ENCODE data around the gene CTNNA3.

The CTNNA3 gene

DNA sequence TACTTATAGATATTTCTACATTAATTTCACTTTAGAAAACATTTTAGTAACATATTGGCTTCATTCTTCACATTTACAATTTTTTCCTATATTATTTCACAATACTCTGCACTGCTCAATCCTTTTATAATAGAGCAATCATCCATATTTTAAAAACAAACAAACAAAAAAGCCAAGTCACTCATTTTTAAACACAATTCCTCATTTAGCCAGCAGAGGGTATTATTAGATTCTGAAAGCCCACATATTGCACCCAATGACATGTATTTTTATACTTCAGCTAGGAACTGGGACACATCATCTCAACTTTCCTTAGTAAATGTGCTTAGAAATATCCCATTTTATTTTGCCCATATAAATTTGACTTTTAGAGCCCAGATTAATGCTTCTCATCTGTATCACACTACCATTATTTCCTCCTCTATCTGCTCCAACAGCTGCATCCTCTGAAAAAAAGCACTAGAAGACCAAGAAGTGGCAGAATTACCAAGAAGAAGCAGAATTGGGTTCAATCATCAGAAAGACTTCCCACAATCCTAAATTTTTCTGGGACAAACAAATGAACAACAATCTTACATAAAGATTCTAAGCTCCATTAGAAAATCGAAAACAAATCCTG lies 29.5 kb downstream of the CTNNA3 start:
- no peak for DNase-seq (ENCODE audit: low read depth in 1 of 2, low spot score in 1 of 2)

GRCh38 chr10:67665491-67665890 lies 30.5 kb downstream of the CTNNA3 start:
- no peak for DNase-seq (ENCODE audit: low read depth in 1 of 2, low spot score in 1 of 2)

DNA sequence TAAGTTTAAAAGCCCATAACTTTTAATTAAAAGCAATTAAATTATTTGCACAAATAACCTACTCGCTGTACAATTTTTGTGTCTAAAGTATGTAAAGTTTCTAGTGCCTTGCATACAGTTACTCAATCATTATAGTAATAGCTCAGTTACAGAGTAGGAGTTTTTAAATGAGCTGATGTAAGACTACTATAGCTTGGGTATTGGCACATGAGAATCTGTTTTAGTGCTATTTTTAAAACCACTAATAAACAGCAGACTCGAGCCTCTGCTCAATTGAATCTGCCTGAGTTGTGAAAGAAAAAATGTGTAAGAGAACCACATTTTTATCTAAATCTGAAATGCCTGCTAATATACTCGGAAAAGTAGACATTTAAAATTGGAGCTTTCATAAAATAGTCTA lies 31.1 kb downstream of the CTNNA3 start:
- no peak for DNase-seq (ENCODE audit: low read depth in 1 of 2, low spot score in 1 of 2)

GRCh38 chr10:67663449-67664087 lies 32.4 kb downstream of the CTNNA3 start:
- no peak for DNase-seq (ENCODE audit: low read depth in 1 of 2, low spot score in 1 of 2)

DNA sequence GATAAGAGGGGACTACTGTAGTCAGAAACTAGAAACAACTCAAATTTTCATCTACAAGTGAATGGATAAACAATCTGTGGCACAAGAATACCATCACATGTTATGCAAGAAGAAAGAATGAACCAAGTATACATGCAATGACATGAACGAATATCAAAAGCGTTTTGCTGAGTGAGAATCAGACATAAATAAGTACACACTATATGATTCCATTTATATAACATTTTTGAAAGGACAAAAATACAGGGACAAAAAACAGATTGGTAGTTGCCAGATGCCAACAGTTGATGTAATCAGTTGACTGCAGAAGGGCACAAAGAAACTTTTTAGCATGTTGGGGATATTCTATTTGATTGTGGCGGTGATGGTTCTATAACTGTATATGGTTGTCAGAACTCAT lies 33.6 kb downstream of the CTNNA3 start:
- DNase-seq (ENCODE audit: low read depth in 1 of 2, low spot score in 1 of 2) = no peak

GRCh38 chr10:67659497-67659896 lies 36.5 kb downstream of the CTNNA3 start:
- DNase-seq (ENCODE audit: low read depth in 1 of 2, low spot score in 1 of 2) = no peak

DNA sequence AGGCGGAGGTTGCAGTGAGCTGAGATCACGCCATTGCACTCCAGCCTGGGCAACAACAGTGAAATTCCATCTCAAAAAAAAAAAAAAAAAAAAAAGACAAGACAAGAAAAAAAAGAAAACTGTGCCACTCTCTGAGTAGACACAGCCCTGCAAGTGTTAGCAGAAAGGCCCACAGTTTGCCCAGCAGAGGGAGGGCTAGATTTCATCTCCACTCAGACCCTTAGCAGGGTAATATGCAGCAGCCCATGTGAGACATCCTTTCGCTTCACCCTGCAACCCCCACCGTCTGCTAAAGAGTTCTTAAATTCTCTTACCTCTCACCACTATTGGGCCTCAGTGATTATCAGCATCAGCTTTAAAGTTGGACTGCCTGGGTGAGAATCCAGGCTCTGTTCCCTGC lies 38.2 kb downstream of the CTNNA3 start:
- DNase-seq (ENCODE audit: low read depth in 1 of 2, low spot score in 1 of 2) = no peak

DNA sequence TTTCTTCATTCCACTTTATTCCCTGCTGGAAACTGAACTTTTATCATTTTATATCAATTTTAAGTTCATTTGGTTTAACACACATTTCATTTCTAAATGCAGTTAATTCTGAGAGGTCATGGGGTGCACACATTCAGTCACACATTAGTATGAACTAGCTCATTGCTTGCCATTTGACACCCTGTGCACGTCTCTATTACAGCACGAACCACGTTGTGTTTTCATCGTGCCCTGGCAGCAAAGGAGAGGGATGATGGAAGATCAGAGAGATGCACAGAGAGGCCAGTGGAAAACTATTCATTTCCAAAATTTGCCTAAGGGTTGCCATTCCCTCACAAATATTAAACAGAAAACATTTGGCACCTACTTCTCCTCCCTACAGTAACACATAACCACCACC lies 45.4 kb downstream of the CTNNA3 start:
- DNase-seq (ENCODE audit: low read depth in 1 of 2, low spot score in 1 of 2) = no peak

GRCh38 chr10:67648613-67649229 lies 47.3 kb downstream of the CTNNA3 start:
- no peak for DNase-seq (ENCODE audit: low read depth in 1 of 2, low spot score in 1 of 2)

DNA sequence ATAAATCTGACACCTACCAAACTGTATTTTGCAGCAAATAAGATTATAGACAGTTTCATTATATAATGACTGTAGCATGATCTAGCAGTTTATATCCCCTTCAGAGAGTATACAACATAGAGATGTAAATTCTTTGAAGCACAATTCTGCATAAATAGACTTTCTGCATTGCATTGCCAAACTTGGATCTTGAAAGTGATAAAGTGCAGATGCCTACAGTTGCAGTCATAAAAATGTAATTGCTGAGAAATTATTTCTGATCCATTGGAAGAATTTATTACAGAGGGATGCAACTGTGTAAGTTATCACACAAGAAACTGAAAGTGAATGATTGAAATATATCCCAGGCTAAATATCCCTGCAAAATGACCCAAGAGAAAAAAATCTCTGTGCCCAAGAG lies 65.1 kb downstream of the CTNNA3 start:
- DNase-seq (ENCODE audit: low read depth in 1 of 2, low spot score in 1 of 2) = no peak

GRCh38 chr10:67629461-67629971 lies 66.5 kb downstream of the CTNNA3 start:
- DNase-seq (ENCODE audit: low read depth in 1 of 2, low spot score in 1 of 2) = no peak

DNA sequence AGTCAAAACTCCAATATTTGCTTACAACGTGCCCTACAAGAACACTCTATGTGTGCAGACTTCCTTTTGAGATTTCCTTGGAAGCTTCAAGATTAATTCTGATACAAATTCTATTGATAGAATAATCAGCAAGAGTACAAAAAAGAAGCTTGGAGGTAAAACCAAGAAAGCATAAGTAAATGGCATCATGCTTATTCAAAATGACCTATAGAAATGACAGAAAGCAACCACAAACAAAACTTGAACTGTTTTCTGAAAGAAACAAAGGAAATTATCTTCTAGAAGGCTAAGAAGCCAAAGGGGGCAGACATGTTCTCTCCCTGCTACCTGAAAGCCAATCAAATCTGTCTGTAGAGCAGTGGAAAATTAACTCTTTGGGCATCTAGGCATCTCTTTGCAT lies 73.0 kb downstream of the CTNNA3 start:
- no peak for DNase-seq (ENCODE audit: low read depth in 1 of 2, low spot score in 1 of 2)

GRCh38 chr10:67622511-67622910 lies 73.5 kb downstream of the CTNNA3 start:
- no peak for DNase-seq (ENCODE audit: low read depth in 1 of 2, low spot score in 1 of 2)

GRCh38 chr10:67621834-67622233 lies 74.2 kb downstream of the CTNNA3 start:
- no peak for DNase-seq (ENCODE audit: low read depth in 1 of 2, low spot score in 1 of 2)

DNA sequence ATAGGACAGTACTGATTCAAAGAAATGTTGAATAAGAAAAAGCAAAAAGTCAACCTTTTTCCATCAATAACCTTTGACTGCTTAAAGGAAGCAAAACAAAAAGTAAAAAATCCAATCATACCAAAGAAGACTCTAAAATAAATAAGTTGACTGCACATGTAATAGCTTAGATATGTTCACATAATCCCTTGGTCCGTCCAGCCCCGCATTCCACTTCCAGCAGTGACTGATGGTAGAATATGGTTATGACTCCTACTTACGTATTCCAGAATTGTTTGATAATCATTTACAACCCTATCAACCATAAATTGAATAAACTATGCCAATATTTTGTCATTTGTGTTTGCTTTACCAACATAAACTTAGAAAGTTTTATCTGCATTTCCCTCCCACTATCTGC lies 77.9 kb downstream of the CTNNA3 start:
- no peak for DNase-seq (ENCODE audit: low read depth in 1 of 2, low spot score in 1 of 2)

GRCh38 chr10:67612577-67613537 lies 83.1 kb downstream of the CTNNA3 start:
- peak in 1 of 2 donors; percentile 8 for DNase-seq (ENCODE audit: low read depth in 1 of 2, low spot score in 1 of 2)

GRCh38 chr10:67612176-67612575 lies 83.8 kb downstream of the CTNNA3 start:
- no peak for DNase-seq (ENCODE audit: low read depth in 1 of 2, low spot score in 1 of 2)

DNA sequence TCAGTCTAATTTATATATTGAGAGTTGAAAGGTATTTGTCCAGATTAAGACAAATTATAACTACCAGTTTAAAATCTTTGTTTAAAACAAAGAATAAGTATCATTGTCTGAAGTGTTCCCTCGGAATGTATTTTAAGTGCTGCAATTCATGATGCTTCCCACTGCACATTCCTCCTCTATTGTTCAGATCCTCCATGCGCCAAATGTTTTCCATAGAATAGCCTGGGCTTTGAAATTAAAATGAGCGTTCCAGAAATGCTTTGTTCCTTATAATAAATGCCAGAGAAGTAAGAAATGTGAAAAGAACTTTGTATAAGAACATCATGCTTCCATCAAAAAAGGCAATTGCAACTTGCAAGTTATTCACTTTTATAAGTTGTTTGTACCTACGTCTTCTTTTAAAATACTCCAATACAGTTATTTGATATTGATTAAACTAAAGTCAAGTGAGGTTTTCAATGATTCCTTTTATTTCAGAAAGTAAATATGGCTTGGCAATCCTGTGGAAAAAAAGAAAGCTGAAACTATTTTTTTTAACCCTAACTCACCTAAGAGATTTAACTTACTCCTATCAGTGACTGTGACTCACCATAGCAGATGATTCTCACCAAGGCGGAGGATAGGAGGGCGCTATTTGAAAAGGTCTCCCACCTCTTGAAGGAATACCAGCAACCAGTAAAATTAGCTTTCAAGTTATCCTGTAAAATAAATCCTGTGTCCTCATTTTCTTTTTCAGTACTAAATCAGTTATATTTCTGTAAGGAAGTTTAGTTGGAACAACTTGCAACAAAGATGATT lies 85.8 kb downstream of the CTNNA3 start:
- DNase-seq (ENCODE audit: low read depth in 1 of 2, low spot score in 1 of 2) = no peak

DNA sequence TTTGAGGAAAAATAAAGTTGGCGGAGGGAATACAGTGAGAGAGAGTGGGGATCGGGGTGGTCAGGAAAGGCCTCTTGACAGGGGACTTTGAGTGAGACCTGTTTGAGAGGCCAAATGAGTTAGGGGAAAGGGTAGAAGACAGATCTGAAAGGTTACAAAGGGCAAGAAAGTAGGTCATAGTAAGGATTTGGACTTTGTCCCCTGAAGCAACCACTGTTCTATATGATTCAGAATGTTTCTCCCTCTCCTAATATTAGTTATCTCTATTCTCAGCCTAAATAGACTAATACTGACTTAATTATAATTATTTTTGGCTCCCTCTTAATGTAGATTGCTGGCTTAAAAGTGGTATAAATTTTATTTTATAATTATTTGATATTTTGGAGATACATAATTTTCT lies 88.0 kb downstream of the CTNNA3 start:
- no peak for DNase-seq (ENCODE audit: low read depth in 1 of 2, low spot score in 1 of 2)

GRCh38 chr10:67607472-67607871 lies 88.5 kb downstream of the CTNNA3 start:
- no peak for DNase-seq (ENCODE audit: low read depth in 1 of 2, low spot score in 1 of 2)

GRCh38 chr10:67606572-67606971 lies 89.4 kb downstream of the CTNNA3 start:
- DNase-seq (ENCODE audit: low read depth in 1 of 2, low spot score in 1 of 2) = no peak
